Cerebellar cortex (tissue), 1 donor: ENCODE results near the gene FAM72B.
"Not testable (repeated sequence)": the region's sequence is repeated elsewhere in the genome, so short reads cannot be mapped to it uniquely, and the experiment has no call there.

Experiments used
- DNase-seq: peaks from one replicate; pipeline ENCODE4 v3.0.0-alpha.2; 2015; ENCODE audit warnings: low spot score

Gene FAM72B

DNA sequence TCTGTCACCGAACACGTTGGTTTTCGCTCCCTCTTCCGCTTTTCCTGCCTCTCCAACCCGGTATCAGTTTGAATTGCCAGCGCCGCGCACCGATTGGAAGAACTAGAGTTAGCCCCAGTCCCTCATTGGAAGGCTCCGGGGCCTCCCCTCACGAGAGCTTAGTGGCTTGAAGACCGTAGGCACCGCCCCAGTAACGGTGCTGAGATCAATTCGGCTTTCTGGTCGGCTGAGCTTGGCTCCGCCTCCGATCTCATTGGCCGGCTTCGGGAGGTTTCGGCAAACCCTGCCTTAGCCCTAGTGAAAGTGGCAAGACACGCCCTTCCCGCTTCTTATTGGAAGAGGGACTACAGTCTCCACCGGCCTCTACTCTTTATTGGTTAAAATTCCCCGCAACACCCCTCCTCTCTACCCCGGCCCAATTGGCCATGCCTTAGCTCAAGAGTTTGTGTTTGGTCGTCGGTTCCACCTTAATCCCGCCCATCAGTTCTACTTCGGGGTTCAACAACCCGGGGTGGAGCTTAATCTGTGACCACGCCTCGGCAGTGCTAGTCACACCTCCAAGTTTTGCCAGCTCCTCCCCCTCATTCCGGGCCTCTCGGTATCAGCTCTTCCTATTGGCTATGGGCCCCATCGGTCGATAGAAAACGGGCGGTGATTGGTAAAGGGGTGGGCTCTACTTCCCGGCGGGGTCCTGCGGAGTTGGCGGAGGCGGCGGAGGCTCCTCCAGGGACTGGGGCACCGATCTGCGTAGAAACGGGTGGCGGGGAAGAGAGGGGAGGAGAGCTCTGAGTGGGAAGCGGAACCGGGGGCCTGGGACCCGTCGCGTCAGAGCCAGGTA lies at the start of gene FAM72B, which contains the start of gene SRGAP2C:
TSS of gene FAM72B (minus strand) at position 51 of the 838 bp plus-strand sequence. CDS start 851 bp downstream, outside the sequence.
TSS of gene SRGAP2C (plus strand) at position 686 of the 838 bp plus-strand sequence. CDS start 2,472 bp downstream, outside the sequence.
- DNase-seq: peak; percentile 100

- DNase-seq: not testable (repeated sequence)
Observed at GRCh38 chr1:121232445-121233125, 48.4 kb upstream of the FAM72B start.

DNA sequence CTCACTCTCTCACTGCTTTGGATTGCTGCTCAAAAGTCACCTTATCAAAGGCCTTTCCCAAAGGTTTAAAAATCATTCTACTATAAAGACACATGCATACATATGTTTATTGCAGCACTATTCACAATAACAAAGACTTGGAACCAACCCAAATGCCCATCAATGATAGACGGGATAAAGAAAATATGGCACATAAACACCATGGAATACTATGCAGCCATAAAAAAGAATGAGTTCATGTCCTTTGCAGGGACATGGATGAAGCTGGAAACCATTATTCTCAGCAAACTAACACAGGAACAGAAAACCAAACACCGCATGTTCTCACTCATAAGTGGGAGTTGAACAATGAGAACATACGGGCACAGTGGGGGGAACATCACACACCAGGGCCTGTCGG lies 46.5 kb upstream of the FAM72B start:
- DNase-seq: not testable (repeated sequence)

- DNase-seq: not testable (repeated sequence)
Observed at GRCh38 chr1:121227544-121228330, 43.6 kb upstream of the FAM72B start.

DNA sequence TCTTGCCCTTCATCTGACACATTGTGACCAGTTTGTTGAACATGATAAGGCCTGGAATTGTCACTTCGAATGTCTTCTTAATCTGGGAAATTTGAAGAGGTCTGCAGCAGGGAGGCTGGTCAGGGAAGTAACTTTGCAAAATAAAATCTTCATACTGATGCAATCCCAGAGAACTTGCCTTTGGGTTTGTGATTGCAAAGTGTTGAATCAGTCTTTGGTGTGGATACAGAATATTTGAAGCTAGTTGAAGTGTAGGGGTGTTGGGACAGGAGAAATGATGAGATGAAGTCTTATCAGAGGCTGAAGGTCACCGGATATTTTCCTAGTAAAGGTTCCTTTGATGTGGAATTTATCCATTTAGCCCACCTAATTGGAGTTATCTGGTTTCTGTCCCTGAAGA lies 42.8 kb upstream of the FAM72B start:
- not testable (repeated sequence) for DNase-seq

DNA sequence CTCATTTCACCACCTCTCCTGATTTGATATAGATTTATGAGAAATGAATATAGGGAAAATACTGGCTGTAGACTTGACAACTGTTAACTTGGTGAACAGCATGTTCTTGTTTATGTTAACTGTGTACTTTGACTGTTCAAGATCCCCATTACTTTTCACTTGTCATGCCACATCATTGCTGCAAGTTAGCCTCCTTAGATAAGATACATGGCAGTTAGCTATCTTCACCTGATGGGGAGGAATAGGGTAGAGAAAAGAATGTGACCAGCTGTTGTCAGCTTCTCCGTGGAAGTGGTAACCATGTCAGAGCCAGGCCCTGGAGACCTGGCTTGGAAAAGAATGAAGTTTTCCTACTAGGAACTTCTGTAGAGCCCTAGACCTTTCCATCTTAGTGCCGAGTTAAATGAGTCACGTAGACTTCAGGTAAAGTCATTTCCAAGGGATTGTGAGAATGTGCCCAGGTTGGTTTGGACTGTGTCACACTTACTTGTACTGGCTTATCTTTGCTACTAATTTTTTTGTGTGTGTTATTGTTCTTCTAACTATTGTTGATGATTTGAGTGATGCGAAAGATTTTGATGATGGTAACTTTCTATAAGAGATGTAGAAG lies 42.3 kb upstream of the FAM72B start:
- not testable (repeated sequence) for DNase-seq

DNA sequence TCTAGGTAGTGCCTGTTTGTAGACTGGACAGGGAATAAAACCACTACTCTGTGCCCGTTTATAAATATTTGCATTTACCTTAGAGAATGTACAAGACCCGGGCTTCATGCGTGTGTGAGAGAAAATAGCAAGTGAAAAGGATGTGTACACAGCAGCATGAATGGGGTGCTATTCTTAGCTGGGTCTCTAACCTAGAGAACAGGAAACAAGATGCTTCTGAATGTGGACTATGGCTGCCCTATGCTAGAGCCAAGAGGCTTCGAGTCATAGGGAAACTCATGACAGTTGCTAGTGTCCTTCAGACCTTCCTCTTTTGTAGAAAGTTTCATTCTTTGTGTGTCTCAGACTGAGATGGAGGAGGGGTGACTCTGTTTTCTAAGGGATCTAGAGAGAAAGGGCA lies 40.6 kb upstream of the FAM72B start:
- DNase-seq: not testable (repeated sequence)

DNA sequence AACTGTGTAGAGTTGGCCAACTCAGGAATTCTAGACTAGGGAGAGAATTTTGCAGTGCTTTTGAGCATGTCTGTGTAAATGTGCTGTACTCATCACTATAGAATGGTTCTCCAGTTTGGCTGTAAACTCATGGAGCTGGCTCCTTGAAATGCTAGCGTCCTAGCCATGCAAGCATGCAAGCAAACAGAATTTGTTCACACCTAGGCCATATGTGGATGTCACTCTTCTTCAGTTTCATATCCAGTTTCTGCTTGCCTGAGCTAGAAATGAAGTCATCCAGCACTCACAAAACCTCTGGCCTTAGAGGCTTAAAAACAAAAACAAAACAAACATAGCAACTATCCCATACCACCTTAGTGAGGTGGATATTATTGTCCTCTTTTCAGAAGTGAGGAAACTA lies 37.6 kb upstream of the FAM72B start:
- DNase-seq: not testable (repeated sequence)

- DNase-seq: not testable (repeated sequence)
Observed at GRCh38 chr1:121216676-121217075, 32.5 kb upstream of the FAM72B start.

GRCh38 chr1:121215699-121216417 lies 31.7 kb upstream of the FAM72B start:
- DNase-seq: not testable (repeated sequence)

- not testable (repeated sequence) for DNase-seq
Observed at GRCh38 chr1:121214544-121215156, 30.5 kb upstream of the FAM72B start.

GRCh38 chr1:121213491-121213890 lies 29.4 kb upstream of the FAM72B start:
- not testable (repeated sequence) for DNase-seq

DNA sequence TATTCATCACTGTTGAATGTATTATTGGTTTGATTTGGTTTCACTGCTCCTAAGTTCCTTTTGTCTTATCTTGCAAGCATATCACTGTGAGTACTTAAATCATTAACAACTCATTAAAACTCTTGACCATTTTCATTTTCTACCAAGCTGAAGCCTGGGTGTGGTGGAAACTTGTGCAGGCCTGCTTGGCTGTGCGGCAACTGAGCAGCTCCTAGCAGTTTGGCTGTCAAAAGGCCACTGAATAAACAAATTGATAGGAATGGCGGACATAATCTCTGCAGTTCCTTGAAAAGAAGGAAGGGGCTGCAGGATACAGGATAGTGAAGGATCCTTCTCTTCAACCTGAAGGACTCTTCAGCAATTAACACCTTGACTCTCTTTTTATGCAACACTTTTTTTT lies 26.6 kb upstream of the FAM72B start:
- DNase-seq: not testable (repeated sequence)

GRCh38 chr1:121208375-121208774 lies 24.2 kb upstream of the FAM72B start:
- peak; percentile 16 for DNase-seq

GRCh38 chr1:121207328-121207727 lies 23.2 kb upstream of the FAM72B start:
- DNase-seq: not testable (repeated sequence)

- not testable (repeated sequence) for DNase-seq
Observed at GRCh38 chr1:121205786-121206711, 21.9 kb upstream of the FAM72B start.

DNA sequence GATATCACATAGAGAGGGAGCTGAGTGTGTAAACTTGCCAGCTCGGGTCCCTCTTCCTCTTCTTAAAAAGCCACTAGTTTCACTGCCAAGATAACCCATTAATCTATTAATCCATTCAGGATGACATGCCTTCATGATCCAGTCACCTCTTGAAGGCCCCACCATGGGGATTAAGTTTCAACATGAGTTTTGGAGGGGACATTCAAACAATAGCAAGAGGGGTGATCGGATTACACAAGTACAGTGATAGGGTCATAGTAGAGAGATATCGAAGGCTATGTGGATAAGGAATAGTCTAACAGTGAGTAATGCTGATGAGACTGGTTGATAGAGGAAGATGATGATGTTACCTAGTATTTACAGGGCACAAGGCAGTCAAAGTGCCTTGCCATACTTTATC lies 18.8 kb upstream of the FAM72B start:
- not testable (repeated sequence) for DNase-seq

- DNase-seq: not testable (repeated sequence)
Observed at GRCh38 chr1:121200985-121201981, 17.1 kb upstream of the FAM72B start.
